NT2/D1 (cell line): ENCODE results near the gene TEX29.

Experiments
- DNase-seq: peaks from one replicate; pipeline ENCODE4 v3.0.0-alpha.2; 2011; ENCODE audit warnings: low read depth, low spot score
- H3K27me3 ChIP-seq: 2 replicates; pipeline ENCODE4 v1.6.0; 2011; ENCODE audit warnings: mild to moderate bottlenecking; ENCODE audit not compliant: insufficient read length, insufficient read depth
- H3K36me3 ChIP-seq: 2 replicates; pipeline ENCODE4 v1.6.1; 2011; ENCODE audit warnings: mild to moderate bottlenecking, low read length, mixed read lengths; ENCODE audit not compliant: insufficient read depth, insufficient read length
- H3K4me1 ChIP-seq: 2 replicates; pipeline ENCODE4 v1.5.1; 2011; ENCODE audit not compliant: insufficient read depth, insufficient read length
- H3K4me3 ChIP-seq: 2 replicates; pipeline ENCODE4 v1.5.1; 2011; ENCODE audit warnings: low read depth; ENCODE audit not compliant: insufficient read length
- H3K9ac ChIP-seq: 2 replicates; pipeline ENCODE4 v1.6.0; 2011; ENCODE audit warnings: low read depth; ENCODE audit not compliant: insufficient read length
- H3K9me3 ChIP-seq: 2 replicates; pipeline ENCODE4 v1.5.1; 2011; ENCODE audit warnings: mild to moderate bottlenecking, low read length; ENCODE audit not compliant: insufficient read depth
- SUZ12 ChIP-seq: IDR thresholded peaks from 2 replicates; pipeline ENCODE4 v1.6.1; 2011; ENCODE audit not compliant: insufficient read length, insufficient read depth; ENCODE audit errors: extremely low read depth
- YY1 ChIP-seq: IDR thresholded peaks from 2 replicates; pipeline ENCODE4 v1.6.1; 2011; ENCODE audit not compliant: insufficient read length, insufficient read depth
- ZNF274 ChIP-seq: IDR thresholded peaks from 2 replicates; pipeline ENCODE4 v1.6.1; 2011; ENCODE audit warnings: mild to moderate bottlenecking, low read depth, low read length

TEX29 gene

GRCh38 chr13:111363591-111363990 lies 43.1 kb downstream of the TEX29 start:
- peaks cover 3% of the 10 kb centered on the region for H3K4me1 ChIP-seq
- no peak for DNase-seq
- H3K27me3 ChIP-seq = no peaks in the 10 kb centered on the region
- H3K4me3 ChIP-seq = no peak overlapping the region
- H3K9ac ChIP-seq = no peak overlapping the region
- H3K9me3 ChIP-seq = no peaks in the 10 kb centered on the region
- H3K36me3 ChIP-seq = no peaks in the 10 kb centered on the region
- TF ChIP-seq SUZ12 (no peak), YY1 (no peak), ZNF274 (no peak)

DNA sequence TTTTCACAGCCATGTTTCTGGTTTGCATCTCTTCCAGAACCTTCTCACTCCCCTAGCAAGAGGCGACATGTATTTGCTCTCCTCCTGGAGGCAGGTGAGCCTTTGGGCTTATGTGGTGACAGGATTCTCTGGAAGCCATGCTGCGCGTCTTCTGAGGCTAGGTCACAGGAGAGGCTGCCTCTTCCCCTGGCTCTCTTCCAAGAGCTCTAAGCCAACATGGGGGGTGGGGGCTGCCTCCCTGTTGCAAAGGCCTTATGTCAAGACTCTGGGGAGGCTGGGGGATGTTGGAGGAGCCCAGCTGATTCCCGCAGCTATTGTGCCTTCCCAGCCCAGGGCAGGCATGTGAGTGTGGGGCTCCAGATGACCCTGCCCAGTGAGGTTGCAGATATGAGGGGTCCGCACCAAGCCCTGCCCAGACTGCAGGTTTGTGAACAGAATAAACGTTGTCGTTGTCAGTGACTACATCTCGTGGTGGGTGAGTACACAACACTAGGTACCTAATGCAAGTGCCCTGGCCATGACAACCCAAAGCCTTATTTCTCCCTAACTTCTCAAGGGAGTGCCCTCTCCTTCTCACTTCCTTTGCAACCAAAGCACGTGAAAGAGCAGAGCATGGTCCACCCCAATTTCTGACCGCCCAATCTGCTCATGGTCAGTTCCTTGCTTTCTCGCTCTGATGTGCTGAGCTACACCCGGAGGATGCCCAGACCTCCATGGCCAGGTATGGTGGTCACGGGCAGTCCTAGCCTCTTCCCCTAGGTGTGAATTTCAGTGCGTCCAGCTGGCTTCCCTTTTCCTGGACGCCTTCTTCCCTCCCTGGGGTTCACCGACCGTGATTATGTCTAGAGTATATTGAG lies 44.9 kb downstream of the TEX29 start:
- TF ChIP-seq ZNF274 (no peak), SUZ12 (no peak), YY1 (no peak)
- no peaks in the 10 kb centered on the region for H3K36me3 ChIP-seq

GRCh38 chr13:111367340-111367739 lies 46.9 kb downstream of the TEX29 start:
- Histone ChIP-seq H3K9ac (no peak overlapping the region), H3K27me3 (no peaks in the 10 kb centered on the region), H3K4me1 (no peaks in the 10 kb centered on the region), H3K36me3 (no peaks in the 10 kb centered on the region), H3K9me3 (0 out of 2 replicates have a peak, but pooled peaks cover 5% of the 10 kb centered on the region), H3K4me3 (no peak overlapping the region)
- no peak for DNase-seq
- no peak for TF ChIP-seq ZNF274
- TF ChIP-seq YY1 = no peak
- no peak for TF ChIP-seq SUZ12

More for the DNA sequence above, 44.9 kb downstream of the TEX29 start:
- no peaks in the 10 kb centered on the region for H3K27me3 ChIP-seq
- H3K4me1 ChIP-seq = no peaks in the 10 kb centered on the region
- H3K4me3 ChIP-seq = no peak overlapping the region
- DNase-seq = no peak
- H3K9me3 ChIP-seq = 0 out of 2 replicates have a peak, but pooled peaks cover 5% of the 10 kb centered on the region
- no peak overlapping the region for H3K9ac ChIP-seq

- TF ChIP-seq ZNF274 (no peak), SUZ12 (no peak), YY1 (no peak)
- Histone ChIP-seq H3K36me3 (no peaks in the 10 kb centered on the region), H3K4me3 (no peak overlapping the region), H3K9me3 (0 out of 2 replicates have a peak, but pooled peaks cover 5% of the 10 kb centered on the region), H3K9ac (no peak overlapping the region), H3K27me3 (no peaks in the 10 kb centered on the region), H3K4me1 (no peaks in the 10 kb centered on the region)
- DNase-seq = no peak
Observed at GRCh38 chr13:111368091-111368490, 47.6 kb downstream of the TEX29 start.

- Histone ChIP-seq H3K4me1 (no peaks in the 10 kb centered on the region), H3K9me3 (0 out of 2 replicates have a peak, but pooled peaks cover 5% of the 10 kb centered on the region), H3K9ac (no peak overlapping the region), H3K4me3 (no peak overlapping the region), H3K27me3 (no peaks in the 10 kb centered on the region), H3K36me3 (no peaks in the 10 kb centered on the region)
- no peak for TF ChIP-seq YY1
- TF ChIP-seq SUZ12 = no peak
- TF ChIP-seq ZNF274 = no peak
- DNase-seq = no peak
Observed at GRCh38 chr13:111370147-111370546, 49.7 kb downstream of the TEX29 start.

DNA sequence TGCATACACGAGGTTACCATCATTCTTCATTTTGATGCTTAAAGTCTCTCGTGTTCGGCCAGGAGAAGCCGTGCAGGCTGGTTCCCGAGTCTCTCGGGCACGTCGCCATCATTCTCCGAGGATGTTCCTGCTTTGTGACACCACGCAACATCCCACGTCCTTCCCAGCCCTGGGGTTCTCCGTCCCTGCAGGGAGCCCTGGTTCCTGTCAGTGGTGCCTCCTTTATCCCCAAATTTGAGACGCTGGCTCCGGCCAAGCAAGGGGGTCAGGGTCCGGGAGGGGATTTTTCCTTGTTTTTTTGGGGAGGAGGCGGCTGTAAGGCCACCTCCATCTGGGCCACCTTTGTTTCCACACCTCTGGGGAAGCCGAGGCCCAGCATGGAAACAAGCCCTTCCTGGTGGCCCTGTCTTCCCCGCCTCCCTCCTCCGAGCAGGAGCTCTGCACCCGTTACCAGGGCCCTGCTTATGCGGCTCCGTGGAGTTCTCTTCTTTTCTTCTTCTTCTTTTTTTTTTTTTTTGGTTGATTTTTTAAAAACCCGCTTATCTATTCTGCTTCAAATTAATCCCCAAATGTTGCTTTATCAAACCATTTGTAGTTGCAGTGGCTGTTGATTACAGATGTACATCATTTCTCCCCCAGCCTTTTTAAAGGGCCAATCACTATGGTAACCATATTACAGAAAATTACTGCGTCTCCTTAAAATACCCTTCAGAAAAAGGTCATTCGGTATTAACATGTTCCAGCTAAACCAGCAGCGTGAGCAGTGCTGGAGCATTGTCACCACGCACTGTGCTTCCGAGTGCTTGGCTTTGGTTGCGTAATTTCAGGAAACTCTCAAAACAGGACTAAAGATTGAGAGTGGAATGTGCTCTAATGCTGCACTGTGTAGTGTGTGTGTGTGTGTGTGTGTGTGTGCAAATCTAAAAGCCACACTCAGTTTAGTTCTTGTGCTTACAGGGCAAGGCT lies 50.4 kb downstream of the TEX29 start:
- H3K27me3 ChIP-seq = no peaks in the 10 kb centered on the region
- H3K4me1 ChIP-seq = no peaks in the 10 kb centered on the region
- no peak overlapping the region for H3K9ac ChIP-seq
- TF ChIP-seq ZNF274 (no peak), YY1 (no peak), SUZ12 (no peak)
- DNase-seq = no peak
- H3K36me3 ChIP-seq = no peaks in the 10 kb centered on the region
- H3K9me3 ChIP-seq = 0 out of 2 replicates have a peak, but pooled peaks cover 5% of the 10 kb centered on the region
- H3K4me3 ChIP-seq = no peak overlapping the region

- no peaks in the 10 kb centered on the region for H3K4me1 ChIP-seq
- H3K9me3 ChIP-seq = 0 out of 2 replicates have a peak, but pooled peaks cover 5% of the 10 kb centered on the region
- no peaks in the 10 kb centered on the region for H3K36me3 ChIP-seq
- no peak overlapping the region for H3K4me3 ChIP-seq
- no peak for TF ChIP-seq YY1
- TF ChIP-seq ZNF274 = no peak
- no peak for TF ChIP-seq SUZ12
- no peak for DNase-seq
- H3K9ac ChIP-seq = no peak overlapping the region
- H3K27me3 ChIP-seq = no peaks in the 10 kb centered on the region
Observed at GRCh38 chr13:111371720-111372119, 51.3 kb downstream of the TEX29 start.
